Mucosa of rectum (tissue), 2 donors: ENCODE measurements around the gene ACSS1.

Source experiments
- H3K27ac ChIP-seq, 2 donors: one replicate each; pipeline ENCODE4 v1.7.0; 2013; ENCODE audit warnings: inconsistent platforms in 2 of 2, low read depth in 2 of 2, low read length in 2 of 2
- H3K27me3 ChIP-seq, 2 donors: one replicate each; pipeline ENCODE4 v1.7.0; 2013; ENCODE audit warnings: low read length in 2 of 2; ENCODE audit not compliant: control insufficient read depth in 2 of 2, insufficient read depth in 2 of 2
- H3K36me3 ChIP-seq, 2 donors: one replicate each; pipeline ENCODE4 v1.7.0; 2013; ENCODE audit warnings: low read length in 2 of 2; ENCODE audit not compliant: control insufficient read depth in 2 of 2, insufficient read depth in 2 of 2
- H3K4me1 ChIP-seq, 2 donors: one replicate each; pipeline ENCODE4 v1.7.0; 2013; ENCODE audit warnings: low read length in 2 of 2, mild to moderate bottlenecking in 1 of 2; ENCODE audit not compliant: control insufficient read depth in 2 of 2, insufficient read depth in 2 of 2
- H3K4me3 ChIP-seq, 2 donors: one replicate each; pipeline ENCODE4 v1.7.0; 2013; ENCODE audit warnings: low read length in 2 of 2
- H3K9ac ChIP-seq, 2 donors: one replicate each; pipeline ENCODE4 v1.7.0; 2013; ENCODE audit warnings: low read length in 2 of 2, low read depth in 1 of 2, mild to moderate bottlenecking in 1 of 2
- H3K9me3 ChIP-seq, 2 donors: one replicate each; pipeline ENCODE4 v1.7.0; 2013; ENCODE audit warnings: low read length in 2 of 2; ENCODE audit not compliant: control insufficient read depth in 2 of 2
- donor health status: healthy.
- donor health status: Normal muscosa, but diverticular disease.

ACSS1 gene

DNA sequence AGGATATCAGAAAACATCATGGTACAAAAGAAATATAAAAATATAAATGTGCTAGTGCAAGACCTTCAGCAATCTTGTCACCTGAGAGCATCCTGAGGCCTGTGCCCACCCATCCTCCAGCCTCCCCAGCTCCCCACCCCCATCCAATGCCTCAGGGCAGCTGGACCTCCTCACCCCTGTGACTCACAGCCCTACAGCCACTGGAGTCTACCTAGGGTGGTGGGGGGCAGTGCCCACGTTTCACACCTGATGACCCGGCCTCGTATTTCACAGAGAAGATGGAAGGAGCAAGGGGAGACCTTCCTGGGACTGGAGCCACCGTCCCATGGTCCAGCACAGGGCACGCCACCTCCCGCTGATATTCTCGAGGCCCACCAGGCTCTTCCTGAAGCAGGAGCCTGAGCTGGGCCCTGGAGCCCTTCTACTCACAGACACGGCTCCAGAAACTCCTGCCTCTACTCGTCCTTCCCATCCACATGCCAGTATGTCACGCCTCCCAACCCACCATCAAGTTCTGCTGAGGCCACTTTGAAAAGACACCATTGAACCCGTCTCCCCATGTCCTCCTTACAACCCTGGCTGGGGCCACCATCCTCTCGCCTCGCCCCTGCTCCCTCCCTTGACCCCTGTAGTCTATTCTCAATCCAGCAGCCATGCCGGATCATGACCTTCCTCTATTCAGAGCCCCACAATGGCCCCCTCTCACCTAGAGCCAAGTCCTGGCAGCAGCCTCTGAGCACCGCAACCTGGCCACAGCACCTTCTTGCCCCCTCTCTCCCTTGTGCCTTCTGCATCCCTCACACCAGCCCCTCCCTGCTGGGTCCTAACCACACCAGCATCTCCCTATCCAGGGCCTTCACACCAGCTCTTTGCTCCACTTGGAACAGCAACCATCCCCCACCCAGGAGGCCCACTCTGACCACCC is 78.6 kb downstream of the ACSS1 start:
- Histone ChIP-seq H3K4me3 (no peak overlapping the region), H3K27me3 (no peaks in the 10 kb centered on the region), H3K36me3 (peaks cover 15 to 34% of the 10 kb centered on the region in 2 donors), H3K27ac (no peak overlapping the region), H3K9ac (no peak overlapping the region), H3K9me3 (peaks cover 0 to 3% of the 10 kb centered on the region in 2 donors), H3K4me1 (no peaks in the 10 kb centered on the region)

- Histone ChIP-seq H3K9ac (no peak overlapping the region), H3K9me3 (peaks cover 0 to 3% of the 10 kb centered on the region in 2 donors), H3K27ac (no peak overlapping the region), H3K4me3 (no peak overlapping the region), H3K4me1 (no peaks in the 10 kb centered on the region), H3K27me3 (no peaks in the 10 kb centered on the region), H3K36me3 (peaks cover 15 to 34% of the 10 kb centered on the region in 2 donors)
Observed at GRCh38 chr20:24978513-24978912, 79.4 kb downstream of the ACSS1 start.

DNA sequence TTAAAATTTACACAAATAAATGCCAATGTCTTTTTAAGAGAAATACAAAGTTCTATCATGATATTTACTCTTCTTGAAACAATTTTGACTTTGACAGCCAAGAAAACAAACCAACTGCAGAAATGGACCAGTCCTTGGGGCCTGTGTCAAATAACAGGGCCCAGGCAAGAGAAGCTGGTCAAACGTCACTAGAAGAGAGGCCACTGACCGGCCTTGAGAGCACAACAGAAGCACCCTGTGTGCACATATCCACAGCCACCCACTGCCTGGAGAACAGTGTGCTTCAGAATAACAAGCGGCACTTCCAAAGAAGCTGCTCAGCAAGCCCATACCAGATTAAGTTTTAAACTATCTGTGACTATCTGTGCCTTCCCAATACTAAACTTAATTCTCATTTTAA is 80.1 kb downstream of the ACSS1 start:
- H3K27me3 ChIP-seq, result no peaks in the 10 kb centered on the region
- H3K27ac ChIP-seq, result no peak overlapping the region
- H3K4me1 ChIP-seq, result no peaks in the 10 kb centered on the region
- H3K36me3 ChIP-seq, result peaks cover 18 to 33% of the 10 kb centered on the region in 2 donors
- H3K9me3 ChIP-seq, result peaks cover 0 to 3% of the 10 kb centered on the region in 2 donors
- H3K4me3 ChIP-seq, result no peak overlapping the region
- H3K9ac ChIP-seq, result no peak overlapping the region

DNA sequence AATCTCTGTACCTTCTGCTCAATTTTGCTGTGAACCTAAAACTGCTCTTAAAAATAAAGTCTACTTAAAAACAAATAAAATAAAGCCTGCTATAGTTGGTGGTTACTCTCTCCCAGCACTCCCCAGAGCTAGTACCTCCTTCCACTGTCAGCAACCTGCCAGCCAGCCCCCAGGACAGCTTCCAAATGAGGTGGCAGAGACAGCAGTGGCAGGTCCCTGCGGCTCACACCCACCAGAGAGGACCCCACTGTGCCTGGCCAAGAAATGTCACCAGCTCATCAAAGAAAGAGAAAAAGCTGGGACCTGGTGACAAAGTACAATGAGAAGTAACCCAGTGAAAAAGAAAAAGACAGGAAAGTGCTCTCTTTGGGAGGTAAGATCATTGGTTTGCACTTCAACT is 80.6 kb downstream of the ACSS1 start:
- H3K9ac ChIP-seq, result no peak overlapping the region
- peaks cover 19 to 37% of the 10 kb centered on the region in 2 donors for H3K36me3 ChIP-seq
- no peaks in the 10 kb centered on the region for H3K27me3 ChIP-seq
- H3K27ac ChIP-seq, result no peak overlapping the region
- peaks cover 0 to 3% of the 10 kb centered on the region in 2 donors for H3K9me3 ChIP-seq
- H3K4me1 ChIP-seq, result peaks cover 0 to 2% of the 10 kb centered on the region in 2 donors
- no peak overlapping the region for H3K4me3 ChIP-seq

DNA sequence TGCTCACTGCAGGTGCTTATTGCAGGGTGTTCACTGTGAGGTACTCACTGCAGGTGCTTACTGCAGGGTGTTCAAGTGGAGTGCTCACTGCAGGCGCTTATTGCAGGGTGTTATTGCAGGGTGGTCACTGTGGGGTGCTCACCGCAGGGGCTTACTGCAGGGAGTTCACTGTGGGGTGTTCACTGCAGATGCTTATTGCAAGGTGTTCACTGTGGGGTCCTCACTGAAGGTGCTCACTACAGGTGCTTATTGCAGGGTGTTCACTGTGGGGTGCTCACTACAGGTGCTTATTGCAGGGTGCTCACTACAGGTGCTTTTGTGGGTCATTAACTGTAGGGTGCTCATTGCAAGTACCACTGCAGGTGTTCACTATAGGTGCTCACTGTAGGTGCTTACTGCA is 85.6 kb downstream of the ACSS1 start:
- no peak overlapping the region for H3K4me3 ChIP-seq
- no peaks in the 10 kb centered on the region for H3K27me3 ChIP-seq
- no peak overlapping the region for H3K27ac ChIP-seq
- H3K36me3 ChIP-seq, result peaks cover 33 to 51% of the 10 kb centered on the region in 2 donors
- H3K9me3 ChIP-seq, result no peaks in the 10 kb centered on the region
- H3K4me1 ChIP-seq, result peaks cover 0 to 2% of the 10 kb centered on the region in 2 donors
- H3K9ac ChIP-seq, result no peak overlapping the region

DNA sequence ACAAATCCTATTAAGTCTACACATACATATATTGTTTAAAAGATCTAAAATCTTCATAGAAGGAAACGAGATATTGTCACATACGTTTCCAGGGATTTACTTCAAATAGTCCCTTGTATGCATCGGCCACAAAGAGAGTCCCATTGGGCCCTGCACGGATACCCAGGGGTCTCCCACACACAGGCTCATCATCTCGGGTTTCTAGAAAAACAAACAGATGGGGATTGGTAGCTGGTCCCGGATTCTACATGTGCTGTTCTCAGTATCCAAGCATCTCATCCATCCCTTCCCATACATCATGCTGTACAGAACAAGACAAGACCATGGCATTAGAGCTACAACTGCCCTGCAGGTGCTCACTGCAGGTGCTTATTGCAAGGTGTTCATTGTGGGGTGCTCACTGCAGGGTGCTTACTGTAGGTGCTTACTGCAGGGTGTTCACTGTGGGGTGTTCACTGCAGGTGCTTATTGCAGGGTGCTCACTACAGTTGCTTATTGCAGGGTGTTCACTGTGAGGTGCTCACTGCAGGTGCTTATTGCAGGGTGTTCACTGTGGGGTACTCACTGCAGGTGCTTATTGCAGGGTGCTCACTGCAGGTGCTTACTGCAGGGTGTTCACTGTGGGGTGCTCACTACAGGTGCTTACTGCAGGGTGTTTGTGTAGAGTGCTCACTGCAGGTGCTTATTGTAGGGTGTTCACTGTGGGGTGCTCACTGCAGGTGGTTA is 86.4 kb downstream of the ACSS1 start:
- Histone ChIP-seq H3K36me3 (peaks cover 31 to 50% of the 10 kb centered on the region in 2 donors), H3K4me3 (no peak overlapping the region), H3K27ac (no peak overlapping the region), H3K27me3 (no peaks in the 10 kb centered on the region), H3K4me1 (peaks cover 0 to 2% of the 10 kb centered on the region in 2 donors), H3K9me3 (no peaks in the 10 kb centered on the region), H3K9ac (no peak overlapping the region)

- Histone ChIP-seq H3K36me3 (peaks cover 30 to 53% of the 10 kb centered on the region in 2 donors), H3K9ac (no peak overlapping the region), H3K9me3 (no peaks in the 10 kb centered on the region), H3K27me3 (no peaks in the 10 kb centered on the region), H3K4me1 (peaks cover 0 to 2% of the 10 kb centered on the region in 2 donors), H3K4me3 (no peak overlapping the region), H3K27ac (no peak overlapping the region)
Observed at GRCh38 chr20:24970754-24971153, 87.2 kb downstream of the ACSS1 start.

- H3K4me1 ChIP-seq, result peaks cover 0 to 2% of the 10 kb centered on the region in 2 donors
- H3K36me3 ChIP-seq, result peaks cover 36 to 58% of the 10 kb centered on the region in 2 donors
- no peak overlapping the region for H3K4me3 ChIP-seq
- no peak overlapping the region for H3K9ac ChIP-seq
- H3K27ac ChIP-seq, result no peak overlapping the region
- no peaks in the 10 kb centered on the region for H3K27me3 ChIP-seq
- H3K9me3 ChIP-seq, result no peaks in the 10 kb centered on the region
Observed at GRCh38 chr20:24970030-24970553, 87.8 kb downstream of the ACSS1 start.

- H3K9ac ChIP-seq, result no peak overlapping the region
- H3K4me1 ChIP-seq, result peaks cover 0 to 2% of the 10 kb centered on the region in 2 donors
- no peak overlapping the region for H3K4me3 ChIP-seq
- no peak overlapping the region for H3K27ac ChIP-seq
- H3K9me3 ChIP-seq, result no peaks in the 10 kb centered on the region
- no peaks in the 10 kb centered on the region for H3K27me3 ChIP-seq
- peaks cover 40 to 58% of the 10 kb centered on the region in 2 donors for H3K36me3 ChIP-seq
Observed at GRCh38 chr20:24969186-24970029, 88.5 kb downstream of the ACSS1 start.
